ENCODE measurements around the gene CHAD.

The CHAD gene

DNA sequence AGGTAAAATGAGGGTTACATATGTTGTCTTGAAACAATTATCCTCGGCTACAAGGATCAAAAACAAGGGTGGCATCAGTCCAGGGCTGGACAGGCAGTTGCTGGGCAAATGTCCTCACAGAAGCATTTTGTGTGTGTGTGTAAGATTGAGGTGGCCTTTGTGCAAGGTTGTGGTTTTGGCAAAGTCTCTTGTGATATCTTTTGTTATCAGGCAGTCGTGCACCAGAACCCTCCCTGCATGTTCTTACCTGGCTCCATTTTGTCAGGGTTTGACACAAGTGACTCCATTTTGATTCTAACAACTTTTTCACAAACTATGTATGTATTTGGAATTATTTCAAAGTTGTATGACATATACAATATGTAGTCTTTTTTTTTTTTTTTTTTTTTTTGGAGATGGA, 20.0 kb downstream of the CHAD start:
- H3K4me3 ChIP-seq (ENCODE audit: low read length) = no peak overlapping the region
- DNase-seq (ENCODE audit: low read depth) = no peak
- TF ChIP-seq, protein P1, sequence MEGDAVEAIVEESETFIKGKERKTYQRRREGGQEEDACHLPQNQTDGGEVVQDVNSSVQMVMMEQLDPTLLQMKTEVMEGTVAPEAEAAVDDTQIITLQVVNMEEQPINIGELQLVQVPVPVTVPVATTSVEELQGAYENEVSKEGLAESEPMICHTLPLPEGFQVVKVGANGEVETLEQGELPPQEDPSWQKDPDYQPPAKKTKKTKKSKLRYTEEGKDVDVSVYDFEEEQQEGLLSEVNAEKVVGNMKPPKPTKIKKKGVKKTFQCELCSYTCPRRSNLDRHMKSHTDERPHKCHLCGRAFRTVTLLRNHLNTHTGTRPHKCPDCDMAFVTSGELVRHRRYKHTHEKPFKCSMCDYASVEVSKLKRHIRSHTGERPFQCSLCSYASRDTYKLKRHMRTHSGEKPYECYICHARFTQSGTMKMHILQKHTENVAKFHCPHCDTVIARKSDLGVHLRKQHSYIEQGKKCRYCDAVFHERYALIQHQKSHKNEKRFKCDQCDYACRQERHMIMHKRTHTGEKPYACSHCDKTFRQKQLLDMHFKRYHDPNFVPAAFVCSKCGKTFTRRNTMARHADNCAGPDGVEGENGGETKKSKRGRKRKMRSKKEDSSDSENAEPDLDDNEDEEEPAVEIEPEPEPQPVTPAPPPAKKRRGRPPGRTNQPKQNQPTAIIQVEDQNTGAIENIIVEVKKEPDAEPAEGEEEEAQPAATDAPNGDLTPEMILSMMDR (IDR thresholded peaks at IDR 0.05; ENCODE audit: insufficient read depth, low read depth, low read length, missing control alignments) = no peak

DNA sequence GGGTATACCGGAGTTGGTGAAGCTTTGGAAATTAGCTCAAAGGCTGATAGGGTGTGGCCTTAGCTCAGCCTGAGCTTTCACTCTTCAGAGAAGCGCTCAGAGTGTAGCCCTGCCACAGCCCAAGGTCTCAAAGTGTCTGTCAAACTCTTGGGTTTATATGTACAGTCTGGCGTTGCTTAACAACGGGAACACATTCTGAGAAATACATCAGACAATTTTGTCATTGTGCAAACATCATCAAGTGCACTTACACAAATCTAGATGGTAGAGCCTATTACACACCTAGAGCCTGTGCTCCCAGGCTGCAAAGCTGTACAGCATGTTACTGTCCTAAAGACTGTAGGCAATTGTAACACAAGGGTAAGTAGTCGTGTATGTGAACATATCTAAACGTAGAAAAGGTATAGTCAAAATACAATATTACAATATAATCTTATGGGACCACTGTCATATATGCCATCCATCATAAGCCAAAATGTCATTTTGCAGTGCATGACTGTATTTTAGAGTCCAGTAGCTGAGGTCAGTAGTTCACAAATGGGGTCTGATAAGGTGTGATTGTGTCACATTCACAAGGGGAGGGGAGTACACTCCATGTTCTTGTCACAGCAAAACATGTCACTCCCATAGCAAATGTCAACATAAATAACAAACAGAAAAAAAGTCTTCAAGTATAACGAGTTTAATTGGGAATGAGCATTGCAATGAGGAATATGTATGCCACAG, 20.6 kb downstream of the CHAD start:
- no peak for DNase-seq (ENCODE audit: low read depth)
- TF ChIP-seq, protein P1 (IDR thresholded peaks at IDR 0.05; ENCODE audit: insufficient read depth, low read depth, low read length, missing control alignments) = no peak
- H3K4me3 ChIP-seq (ENCODE audit: low read length) = no peak overlapping the region

DNA sequence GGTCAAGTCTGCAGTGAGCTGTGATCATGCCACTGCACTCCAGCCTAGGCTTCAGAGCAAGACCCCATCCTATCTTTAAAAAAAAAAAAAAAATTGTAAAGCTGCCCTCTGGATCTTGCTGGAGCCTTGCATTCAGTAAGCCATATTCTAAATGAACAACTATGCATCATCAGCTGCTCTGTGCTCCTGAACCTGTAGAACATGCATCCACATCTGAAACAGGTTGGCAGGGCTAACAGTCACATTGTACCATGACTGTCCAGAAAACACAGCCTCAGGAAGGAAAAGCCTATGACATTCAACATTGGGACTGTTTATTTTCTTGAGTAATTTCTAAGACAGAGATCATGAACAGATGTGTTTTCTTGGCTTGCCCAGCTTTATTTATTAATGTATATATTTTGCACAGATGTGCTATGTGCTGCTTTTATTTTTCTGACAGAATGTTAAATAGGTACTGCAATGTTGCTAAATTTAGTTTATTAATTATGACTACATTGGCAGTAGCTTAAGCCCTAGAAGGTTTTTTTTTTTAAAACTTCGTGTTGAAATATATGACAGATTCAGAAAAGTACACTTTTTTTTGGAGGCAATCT, 22.9 kb downstream of the CHAD start:
- TF ChIP-seq, protein P1 (IDR thresholded peaks at IDR 0.05; ENCODE audit: insufficient read depth, low read depth, low read length, missing control alignments) = no peak
- H3K4me3 ChIP-seq (ENCODE audit: low read length) = no peak overlapping the region
- no peak for DNase-seq (ENCODE audit: low read depth)

DNA sequence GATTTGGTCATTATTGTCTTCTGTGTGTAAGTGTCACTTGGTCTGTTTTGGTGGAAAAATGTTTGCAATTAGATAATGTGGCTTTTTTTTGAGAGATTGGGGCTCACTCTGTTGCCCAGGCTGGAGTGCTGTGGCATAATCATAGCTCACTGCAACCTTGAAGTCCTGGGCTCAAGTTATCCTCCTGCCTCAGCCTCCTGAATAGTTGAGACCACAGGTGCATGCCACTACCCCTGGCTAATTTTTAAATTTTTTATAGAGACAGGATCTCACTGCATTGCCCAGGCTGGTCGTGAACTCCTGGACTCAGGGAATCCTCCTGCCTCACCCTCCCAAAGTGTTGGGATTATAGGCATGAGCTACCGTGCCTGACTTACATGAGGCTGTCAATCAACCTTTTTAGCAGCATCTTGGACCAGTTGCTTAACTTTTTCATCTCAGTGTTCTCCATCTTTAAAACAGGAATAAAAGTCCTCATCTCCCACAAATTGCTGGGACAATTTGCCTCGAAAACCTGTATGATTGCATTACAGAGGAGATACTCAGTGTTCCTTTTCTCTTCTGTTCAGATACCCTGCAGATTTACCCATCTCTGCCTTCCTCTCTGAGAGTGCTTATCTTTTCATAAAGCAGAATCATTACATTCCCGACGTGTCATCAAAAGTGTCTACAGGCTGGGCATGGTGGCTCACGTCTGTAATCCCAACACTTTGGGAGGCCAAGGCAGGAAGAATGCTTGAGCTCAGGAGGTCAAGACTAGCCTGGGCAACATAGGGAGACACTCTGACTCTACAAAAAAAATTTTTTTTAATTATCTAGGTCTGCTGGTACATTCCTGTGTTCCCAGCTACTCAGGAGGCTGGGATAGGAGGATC, 23.6 kb downstream of the CHAD start:
- no peak for DNase-seq (ENCODE audit: low read depth)
- TF ChIP-seq, protein P1 (IDR thresholded peaks at IDR 0.05; ENCODE audit: insufficient read depth, low read depth, low read length, missing control alignments) = no peak
- H3K4me3 ChIP-seq (ENCODE audit: low read length) = no peak overlapping the region

DNA sequence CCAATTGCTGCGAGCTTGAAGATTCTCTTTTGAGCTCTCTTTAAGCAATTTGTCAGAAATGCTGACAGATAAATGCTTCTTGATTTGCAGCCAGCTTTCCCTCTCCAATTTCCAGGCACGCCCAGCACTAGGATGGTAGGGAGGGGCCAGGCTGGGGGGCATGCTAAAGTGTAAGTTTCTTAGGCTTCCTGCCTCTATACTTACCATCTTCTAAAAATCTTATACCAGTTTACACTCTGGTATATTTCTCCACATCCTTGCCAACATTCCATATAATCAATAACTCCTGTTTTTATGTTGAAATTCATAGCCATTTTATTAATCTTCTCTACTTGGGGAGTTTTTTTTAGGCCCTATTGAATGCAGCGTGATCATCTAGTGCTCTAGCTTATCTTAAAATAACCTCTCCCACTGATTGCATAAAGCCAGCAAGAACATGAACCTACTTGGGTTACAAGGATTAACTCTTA, 25.1 kb downstream of the CHAD start:
- H3K4me3 ChIP-seq (ENCODE audit: low read length) = no peak overlapping the region
- DNase-seq (ENCODE audit: low read depth) = no peak
- TF ChIP-seq, protein P1 (IDR thresholded peaks at IDR 0.05; ENCODE audit: insufficient read depth, low read depth, low read length, missing control alignments) = no peak

DNA sequence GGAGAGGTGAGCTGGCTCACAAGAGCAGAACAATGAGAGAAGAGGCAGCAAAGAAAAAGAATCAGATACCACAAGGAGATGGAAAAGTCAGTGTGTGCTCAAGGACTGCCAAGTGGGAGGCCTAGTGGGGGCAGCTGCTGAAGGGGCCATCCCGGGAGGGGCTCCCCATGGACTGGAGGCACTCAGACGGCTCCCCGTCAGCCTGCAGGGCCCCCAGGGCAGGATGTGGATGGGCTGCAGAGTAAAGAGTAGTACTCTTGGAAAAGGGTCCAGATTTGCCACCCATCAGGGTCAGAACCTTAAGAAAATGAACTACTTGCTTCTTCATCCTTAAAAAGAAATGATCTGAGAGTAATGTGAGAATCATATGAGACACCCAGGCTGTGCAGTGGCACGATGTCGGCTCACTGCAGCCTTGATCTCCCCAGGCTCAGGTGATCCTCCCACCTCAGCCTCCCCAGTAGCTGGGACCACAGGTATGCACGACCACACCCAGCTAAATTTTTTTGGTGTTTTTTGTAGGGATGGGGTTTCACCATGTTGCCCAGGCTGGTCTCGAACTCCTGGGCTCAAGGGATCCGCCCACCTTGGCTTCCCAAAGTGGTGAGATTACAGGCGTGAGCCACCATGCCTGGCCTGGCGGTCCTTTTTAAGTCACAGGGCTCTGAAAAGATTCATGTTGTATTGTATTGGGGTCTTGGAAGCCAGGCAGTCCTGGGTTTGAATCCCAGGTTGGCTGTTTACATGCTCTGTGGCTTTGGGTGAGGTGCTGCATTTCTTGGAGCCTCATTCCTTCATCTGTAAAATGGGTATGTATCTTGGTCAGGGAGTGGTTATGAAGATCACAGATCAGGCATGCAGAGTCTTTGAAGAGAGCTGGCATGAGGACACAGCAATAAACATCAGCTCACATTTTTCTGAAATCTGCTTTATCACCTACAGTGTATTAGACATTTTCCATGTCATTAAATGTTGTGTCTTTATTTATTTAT, 27.5 kb downstream of the CHAD start:
- TF ChIP-seq, protein P1 (IDR thresholded peaks at IDR 0.05; ENCODE audit: insufficient read depth, low read depth, low read length, missing control alignments) = no peak
- DNase-seq (ENCODE audit: low read depth) = no peak
- H3K4me3 ChIP-seq (ENCODE audit: low read length) = no peak overlapping the region

Measured in epithelial cell of esophagus (primary cell).